HG02571 (cell line): ENCODE results near the gene GRIK3.
"Not testable (repeated sequence)": the region's sequence is repeated elsewhere in the genome, so short reads cannot be mapped to it uniquely, and the experiment has no call there.

Experiments used
- ATAC-seq: cut with Tn5 transposase; IDR thresholded peaks from one replicate; pipeline ENCODE4 v1.9.1; 2021; ENCODE audit warnings: mild to moderate bottlenecking, moderate library complexity; ENCODE audit not compliant: unreplicated experiment

GRIK3 gene

DNA sequence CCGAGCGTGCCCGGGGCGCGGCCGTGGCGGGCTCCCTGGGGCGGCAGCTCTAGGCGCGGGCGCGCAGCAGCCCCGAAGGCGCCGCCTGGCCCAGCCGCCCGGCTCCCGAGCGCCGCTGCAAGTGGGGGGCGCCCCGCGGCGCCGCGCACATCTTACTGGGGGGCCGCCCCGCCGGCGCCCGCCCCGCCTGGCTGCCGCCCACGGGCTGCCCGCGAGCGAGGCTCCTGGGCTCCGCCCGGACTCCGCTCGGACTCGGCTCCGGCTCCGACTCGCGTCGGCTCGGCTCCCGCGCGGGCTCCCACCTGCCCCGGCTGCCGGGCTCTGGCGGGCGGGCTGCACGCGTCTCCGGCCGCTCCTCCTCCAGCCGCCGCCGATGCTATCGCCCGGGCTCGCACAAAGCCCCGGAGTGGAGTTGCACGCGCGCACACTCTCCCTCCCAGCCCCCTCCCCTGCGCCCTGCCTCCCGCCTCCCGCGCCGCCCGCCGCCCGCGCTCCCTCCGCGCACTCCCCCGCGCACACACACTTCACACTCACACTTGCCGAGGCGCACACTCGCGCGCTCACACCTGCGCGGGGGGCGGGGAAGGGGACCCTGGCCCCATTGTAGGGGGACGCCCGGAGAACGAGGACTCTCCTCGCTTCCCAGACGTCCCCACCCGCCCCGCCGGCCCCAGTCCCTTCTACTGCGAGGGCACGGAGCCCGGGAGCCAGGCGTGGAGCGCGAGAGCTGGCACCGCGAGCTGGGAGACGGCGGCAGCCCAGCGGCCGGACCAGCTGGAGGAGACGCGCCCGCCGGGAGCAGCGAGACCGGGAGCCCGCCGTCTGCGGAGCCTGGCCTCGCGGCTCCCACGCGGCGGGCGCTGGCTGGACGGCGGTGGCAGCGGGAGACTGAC, at the start of gene GRIK3:
GRIK3 (minus strand) TSS at position 395 of the 893 bp plus-strand sequence. CDS start 407 bp downstream, outside the sequence.
- no peak for ATAC-seq

DNA sequence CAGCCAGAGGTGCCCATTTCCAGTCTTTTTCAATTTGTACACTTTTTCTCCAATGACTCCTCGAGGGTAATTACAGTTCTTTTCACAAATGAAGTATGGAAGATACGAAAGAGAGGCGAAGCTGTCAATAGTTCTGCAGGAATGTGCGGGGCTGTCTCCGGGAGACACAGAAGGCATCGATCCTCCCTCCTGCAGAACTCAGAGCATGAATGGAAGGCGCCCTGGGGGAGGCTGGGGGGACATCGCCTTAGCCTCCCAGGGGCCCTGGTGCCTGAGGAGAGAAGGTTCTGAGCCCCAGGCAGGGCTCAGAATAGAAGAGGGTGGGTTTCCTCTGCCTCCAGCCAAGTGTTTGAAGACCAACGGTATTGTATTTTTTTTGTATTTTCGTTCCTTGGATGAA, 49.7 kb upstream of the GRIK3 start:
- no peak for ATAC-seq

DNA sequence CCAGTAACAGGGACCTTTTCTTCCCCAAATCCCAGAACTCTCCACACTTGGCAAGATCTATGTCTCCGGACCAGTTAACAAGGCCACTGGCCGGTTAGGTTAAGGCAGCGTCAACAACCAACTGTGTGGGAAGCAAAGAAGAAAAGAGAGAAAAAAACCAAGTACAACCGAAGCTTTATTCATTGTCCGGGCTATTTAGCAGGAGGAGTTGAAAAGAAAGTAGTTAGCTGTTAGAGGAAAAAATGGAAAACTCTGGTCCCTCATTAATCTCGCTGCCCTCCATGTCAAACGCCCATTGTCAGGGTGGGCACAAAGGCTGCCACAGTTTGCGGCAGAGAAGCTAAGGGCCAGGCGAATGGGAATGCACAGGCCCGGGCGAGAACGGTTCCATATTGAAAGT, 49.3 kb upstream of the GRIK3 start:
- no peak for ATAC-seq

DNA sequence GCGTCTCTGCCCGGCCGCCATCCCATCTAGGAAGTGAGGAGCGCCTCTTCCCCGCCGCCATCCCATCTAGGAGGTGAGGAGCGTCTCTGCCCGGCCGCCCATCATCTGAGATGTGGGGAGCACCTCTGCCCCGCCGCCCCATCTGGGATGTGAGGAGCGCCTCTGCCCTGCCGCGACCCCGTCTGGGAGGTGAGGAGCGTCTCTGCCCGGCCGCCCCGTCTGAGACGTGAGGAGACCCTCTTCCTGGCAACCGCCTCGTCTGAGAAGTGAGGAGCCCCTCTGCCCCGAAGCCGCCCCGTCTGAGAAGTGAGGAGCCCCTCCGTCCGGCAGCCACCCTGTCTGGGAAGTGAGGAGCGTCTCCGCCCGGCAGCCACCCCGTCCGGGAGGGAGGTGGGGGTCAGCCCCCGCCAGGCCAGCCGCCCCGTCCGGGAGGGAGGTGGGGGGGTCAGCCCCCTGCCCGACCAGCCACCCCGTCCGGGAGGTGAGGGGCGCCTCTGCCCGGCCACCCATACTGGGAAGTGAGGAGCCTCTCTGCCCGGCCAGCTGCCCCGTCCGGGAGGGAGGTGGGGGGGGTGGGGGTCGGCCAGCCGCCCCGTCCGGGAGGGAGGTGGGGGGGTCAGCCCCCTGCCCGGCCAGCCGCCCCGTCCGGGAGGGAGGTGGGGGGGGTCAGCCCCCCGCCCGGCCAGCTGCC, 46.1 kb upstream of the GRIK3 start:
- not testable (repeated sequence) for ATAC-seq

DNA sequence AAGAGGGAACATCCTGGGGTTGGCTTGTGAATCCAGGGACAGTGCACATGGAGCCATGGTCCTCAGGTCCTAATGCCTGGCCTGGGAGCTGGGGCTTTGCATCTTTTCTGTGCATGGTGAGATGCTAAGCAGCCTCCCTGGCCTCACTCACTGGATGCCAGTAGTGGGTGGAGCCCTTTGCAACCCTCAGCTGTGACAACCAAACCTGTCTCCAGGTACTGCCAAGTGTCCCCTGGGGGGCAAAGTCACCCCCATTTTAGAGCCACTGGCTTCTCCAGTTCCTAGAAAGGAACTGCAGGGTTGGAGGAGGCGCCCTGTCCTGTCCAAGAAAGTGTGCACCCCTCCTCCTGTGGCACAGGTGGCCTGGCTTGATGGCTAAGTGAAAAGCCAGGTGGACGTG, 44.6 kb upstream of the GRIK3 start:
- ATAC-seq, result no peak

DNA sequence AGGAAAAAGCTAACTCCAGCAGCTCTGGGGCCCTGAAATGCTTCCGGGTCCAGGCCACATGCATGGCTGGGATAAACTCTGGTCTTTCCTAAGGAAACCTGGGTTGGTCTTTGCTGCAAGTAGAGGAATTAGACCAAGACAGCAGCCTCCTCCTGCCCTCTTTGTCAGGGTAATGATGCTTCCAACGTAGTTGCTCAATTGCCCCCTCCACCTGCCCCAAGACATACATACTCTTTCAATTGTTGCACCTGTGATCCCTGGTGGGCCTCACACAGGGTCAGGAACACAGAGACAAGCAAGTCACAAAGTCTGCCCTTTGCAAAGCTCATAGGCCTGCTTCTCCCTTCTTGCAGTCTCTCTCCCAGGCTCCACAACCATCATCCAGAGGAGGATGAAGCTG, 41.9 kb upstream of the GRIK3 start:
- no peak for ATAC-seq

DNA sequence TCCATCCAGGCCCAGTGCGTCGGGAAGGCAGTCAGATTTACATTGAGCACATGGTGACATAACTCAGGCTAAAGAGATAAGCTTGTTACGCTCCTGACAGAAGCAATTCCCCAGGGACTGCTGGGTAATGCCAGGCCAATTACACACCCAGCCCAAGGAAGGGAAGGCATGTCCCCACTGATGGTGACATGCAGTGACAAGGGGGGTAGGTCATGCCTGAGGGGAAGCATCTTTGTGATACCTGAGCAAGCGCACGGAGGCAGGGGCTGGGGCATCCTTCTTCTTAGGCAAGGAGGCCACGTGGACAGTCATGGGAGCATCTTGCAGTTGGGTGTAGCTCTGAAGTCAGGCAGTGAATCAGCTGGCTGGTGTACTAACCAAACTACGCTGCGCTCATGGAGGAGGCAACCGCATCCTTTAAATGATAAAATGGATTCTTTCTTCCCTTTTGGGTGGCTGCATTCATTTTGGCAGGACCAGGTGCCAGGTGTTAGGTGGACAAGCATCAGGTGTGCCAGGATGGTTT, 39.6 kb upstream of the GRIK3 start:
- ATAC-seq, result no peak

DNA sequence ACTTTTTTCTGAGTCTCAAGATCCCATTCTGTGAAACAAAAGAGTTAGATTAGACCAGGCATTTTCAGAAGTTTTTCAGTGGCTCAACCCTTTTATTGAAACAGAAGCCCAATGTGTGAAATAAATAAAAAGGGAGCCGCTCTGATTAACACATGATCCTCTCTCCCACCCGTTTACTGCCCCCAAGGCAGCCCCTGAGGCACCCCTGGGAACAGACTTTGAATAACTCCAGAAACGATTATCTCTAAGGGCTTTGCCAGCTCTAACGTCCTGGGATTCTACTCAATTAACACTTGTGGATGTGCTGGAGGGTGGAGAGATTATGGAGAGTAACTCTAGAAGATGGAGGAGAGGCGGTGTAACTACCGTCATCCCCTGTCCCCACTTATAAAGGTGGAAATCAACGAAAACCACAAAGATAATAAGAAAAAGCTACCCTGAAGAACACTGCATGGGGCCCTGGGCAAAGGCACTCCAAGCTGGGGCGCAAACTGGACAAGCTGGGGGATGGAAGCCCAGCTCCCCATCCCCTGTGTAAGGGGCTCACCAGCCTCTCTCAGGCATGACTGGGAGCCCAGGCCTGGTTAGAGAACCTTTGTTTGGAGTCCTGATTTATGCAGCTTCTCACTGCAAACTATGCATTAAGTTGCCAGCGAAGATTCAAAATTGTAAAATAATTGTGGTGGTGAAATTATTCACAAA, 39.0 kb upstream of the GRIK3 start:
- ATAC-seq, result no peak

DNA sequence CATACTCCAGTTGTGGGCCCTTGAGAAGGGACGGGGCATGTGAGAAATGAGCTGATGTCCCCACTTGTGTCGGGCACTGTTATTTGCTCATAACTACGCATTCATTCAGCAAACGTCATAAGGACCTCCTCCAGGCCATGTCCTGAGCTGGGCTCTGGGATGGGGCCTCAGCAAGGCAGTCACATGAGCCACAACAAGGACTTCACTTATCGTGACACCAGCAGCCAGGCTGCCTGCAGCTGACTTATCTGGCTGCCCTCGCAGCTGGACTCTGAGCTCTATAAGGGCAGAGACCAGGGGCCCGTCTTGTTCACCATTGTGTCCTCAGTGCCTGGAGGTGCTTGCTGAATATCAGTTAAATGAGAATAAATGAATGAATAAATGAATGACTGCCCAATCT, 37.5 kb upstream of the GRIK3 start:
- no peak for ATAC-seq

DNA sequence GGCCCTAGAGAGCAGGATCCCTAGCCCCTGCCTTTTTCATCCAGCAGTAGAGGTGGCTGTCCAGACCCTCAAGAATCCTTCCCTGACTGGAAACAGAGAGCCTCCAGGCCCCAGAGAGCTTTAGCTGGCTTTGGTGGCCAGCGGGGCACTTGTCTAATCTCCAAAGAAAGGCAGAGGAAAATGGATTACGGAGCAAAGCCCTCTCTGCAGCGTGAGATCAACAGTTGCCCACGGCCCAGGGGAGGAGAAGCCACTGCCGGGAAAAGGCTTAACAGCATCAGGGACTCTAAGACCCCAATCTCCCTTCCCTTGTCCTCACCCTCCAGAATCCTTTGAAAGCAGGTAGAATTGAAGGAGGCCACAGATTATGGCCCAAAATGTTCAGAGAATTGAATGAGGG, 35.8 kb upstream of the GRIK3 start:
- no peak for ATAC-seq

DNA sequence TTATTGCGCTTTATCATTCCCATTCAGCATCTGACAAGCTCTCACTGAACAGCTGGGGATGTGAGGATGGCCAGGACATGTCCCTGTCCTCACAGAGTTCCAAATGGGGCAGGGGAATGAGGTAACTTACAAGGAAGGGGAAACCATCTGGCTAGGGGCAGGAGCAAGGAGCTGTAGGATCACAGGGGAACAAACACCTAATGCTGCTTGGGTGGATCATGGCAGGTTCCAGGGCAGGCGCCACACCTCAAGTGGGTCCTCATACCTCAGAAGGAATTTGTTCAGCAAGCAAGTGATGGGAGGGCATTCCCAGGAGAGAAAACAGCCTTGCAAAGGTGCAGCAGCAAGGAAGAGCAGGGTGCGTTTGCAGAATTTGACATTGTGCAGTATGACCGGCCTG, 35.1 kb upstream of the GRIK3 start:
- no peak for ATAC-seq

DNA sequence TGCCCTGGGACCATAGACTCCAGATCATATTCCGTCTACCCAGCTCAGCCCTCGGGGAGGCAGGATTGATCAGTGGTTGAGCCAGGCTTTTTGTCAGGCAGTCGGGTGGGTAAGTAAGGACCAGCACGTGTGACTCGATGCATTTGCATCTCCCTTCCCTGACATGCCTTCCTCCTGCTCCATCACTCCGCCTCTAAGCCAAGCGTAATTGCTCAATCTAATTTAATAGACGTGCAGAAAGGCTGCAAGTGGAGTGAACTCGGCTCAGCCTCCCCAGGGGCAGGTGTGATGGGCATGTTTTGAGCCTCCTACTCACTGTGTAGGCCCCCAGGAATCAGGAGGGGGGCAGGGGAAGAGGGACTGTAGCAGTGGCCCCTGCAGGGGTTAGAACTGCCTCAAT, 34.6 kb upstream of the GRIK3 start:
- no peak for ATAC-seq

DNA sequence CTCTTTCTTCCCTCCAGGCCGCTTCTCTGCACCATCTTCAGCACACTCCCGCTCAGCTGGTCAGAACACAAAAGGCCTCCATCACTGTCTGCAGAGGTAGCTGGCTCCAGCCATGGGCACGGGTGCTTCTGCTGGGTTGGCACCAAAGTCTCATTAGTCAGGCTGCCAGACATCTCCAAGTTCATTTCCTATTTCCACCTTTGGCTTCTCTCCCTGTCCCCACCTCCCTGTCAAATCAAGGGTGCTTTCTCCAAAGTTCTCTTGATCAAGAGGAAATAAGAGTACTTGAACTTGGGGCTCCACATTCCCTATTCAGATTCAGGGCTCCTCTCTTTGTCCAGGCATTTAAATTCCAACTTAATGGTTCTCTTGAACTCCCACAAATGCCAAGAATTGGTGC, 33.9 kb upstream of the GRIK3 start:
- ATAC-seq, result no peak

DNA sequence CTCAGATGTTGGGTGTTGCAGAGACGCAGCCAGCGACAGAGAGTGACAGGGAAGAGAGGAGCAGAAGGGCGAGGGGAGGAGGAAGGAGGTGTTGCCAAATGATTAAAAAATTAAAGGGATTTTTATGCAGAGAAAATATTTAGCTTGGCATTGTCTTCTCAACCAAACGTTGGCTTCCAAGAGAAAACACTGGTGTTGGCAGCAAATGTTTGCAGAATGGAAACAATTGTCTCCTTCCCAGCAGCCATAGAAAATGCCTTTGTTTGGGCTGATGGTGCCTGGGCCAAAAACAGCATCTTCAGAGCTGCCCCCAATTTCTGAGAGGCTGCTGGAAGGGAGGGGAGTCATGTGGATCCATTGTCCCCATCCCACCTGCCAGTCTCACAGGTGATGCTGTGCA, 29.7 kb upstream of the GRIK3 start:
- no peak for ATAC-seq

DNA sequence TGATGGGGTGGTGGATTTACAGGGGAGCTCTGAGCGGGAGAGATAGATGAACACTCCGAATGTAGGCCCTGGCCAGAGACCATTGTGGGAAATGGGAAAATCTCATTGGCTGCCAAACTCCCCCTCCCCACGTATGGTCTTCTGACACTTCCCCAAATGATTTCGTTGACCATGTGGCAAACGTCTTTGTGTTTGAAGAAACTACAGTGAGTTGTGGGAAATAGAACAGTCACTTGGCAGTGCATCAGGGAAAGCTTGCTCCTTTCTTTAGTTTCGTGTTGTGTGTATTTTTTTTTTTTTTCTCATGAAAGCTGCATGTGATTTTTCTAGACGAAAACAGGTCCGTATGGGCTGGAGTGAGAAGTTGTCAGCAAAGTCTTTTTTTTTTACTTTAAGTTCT, 25.0 kb upstream of the GRIK3 start:
- ATAC-seq, result no peak

DNA sequence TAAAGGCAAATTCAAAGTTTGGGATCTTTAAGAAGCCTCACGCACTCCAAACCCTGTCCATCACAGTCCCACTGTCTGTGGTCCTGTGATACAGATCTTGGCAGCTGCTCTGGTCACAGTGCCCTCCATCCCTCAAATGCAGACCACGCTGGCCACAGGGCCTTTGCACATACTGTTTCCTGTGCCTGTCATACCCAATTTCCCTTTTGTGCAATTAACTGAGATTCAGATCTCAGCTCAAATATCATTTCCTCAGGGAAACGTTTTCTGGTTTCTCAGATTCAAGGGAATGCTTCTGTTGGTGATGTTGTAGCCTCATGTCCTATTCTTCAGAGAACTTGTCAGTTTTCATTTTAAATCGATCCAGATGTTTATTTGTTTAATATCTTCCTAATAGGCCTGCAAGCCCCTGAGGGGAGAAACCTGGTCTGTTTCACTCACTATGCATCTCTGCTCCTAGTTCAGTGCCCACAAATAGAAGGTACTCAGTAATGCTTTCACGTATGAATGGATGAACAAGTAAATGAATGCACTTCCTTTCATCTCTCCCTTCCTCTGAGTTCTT, 24.2 kb upstream of the GRIK3 start:
- ATAC-seq, result no peak

DNA sequence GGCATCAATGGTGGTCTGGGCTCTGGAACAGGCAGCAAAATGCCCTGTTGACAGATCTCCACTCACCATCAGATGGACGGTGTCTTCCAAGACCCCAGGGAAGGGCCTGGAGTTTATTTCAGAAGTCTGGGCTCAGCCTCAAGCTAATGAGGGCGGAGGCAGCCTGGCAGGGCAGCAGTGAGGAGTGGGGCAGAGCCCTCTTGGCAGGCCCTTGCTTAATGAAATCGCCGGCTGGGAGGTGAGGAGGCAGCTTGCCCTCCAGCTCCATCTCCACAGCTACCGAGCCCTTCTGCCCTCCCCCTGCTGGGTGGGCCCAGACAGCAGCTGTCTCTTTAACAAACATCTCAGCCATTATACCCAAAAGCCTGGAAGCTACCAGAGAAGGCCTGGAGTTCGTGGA, 22.0 kb upstream of the GRIK3 start:
- ATAC-seq, result no peak

DNA sequence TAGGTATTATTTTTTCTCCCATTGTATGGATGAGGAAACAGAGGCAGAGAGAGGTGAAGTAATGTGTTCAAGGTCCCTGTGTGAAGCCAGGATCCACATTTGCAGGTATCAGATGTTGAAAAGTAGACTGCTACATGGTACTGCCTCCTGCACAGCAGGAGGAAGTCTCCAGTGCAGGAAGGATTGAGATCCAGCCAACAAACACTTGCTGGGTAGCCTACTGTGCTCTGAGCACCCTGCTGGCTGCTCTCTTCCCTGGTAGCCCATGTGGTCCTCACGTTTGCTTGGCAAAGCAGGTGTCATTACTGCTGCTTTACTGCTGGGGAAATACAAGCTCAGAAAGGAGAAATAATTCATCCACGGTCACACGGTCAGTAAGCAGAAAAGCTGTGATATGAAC, 21.3 kb upstream of the GRIK3 start:
- no peak for ATAC-seq

DNA sequence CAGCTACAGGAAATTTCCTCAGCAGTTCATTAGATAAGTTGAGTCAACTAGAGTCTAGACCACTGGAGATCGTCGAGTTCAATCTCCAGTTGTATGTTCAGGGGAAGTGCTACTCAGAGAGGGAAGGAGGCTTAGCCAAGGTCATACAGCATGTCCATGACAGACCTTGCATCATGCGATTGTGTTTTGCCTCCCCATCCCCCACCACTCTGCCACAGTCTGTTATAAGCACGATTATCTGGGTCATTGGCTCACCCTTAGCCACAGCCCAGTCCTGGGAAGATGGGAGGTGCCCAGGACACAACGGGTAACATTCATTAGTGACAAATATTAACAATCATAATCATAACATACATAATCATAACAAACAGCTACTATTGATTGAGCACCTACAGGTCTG, 18.9 kb upstream of the GRIK3 start:
- ATAC-seq, result no peak

DNA sequence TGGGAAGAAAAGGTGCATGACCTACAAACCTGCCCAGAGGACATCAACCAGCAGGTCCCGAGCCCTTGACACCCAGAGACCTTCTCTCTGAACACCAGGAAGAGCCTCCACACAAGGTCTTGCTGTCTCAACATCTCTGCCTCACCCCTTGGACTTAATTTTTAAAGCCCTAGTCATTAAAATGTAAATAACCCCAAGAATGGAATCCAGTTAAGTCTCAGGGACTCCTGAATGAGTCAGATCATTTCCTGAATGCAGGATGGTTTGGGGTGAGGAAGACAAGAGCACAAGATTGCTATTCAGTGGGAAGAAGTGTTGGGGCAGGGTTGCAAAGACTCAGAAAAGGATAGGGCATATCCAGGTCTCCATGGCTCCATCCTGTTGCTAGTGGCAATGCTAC, 17.8 kb upstream of the GRIK3 start:
- no peak for ATAC-seq

DNA sequence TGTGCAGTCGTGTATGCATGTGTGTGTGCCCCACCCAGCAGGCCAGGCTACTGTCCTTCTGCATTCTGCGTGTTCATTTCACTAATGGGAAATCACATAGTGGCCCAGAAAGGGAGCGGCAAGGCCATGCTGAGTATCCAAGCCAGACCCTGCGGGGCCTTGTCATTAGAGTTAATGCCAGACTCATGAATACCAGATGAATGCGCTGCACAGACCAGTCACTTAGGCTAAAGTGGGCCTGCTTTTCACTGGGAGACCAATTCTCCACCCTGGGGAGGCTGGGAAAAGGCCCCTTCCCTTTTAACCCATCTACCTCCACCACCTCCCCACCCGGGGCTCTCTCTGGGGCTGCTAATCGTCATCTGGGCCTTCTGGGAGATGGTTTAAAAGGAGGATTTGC, 17.0 kb upstream of the GRIK3 start:
- ATAC-seq, result no peak
